Muscle of leg (tissue), 11 donors: Measurements from ENCODE around the gene NOTCH2. TPM values are rescaled to one million over a fixed set of nuclear protein-coding genes. Genes with fewer than 3 reads are reported as not detected.

Experiments
- DNase-seq: peaks from one replicate; pipeline ENCODE4 v3.0.0; 2013
- H3K27ac ChIP-seq: one replicate; pipeline ENCODE4 v1.5.1; 2013; ENCODE audit warnings: mild to moderate bottlenecking, low read length, control low read depth
- H3K27me3 ChIP-seq: one replicate; pipeline ENCODE4 v1.6.1; 2013; ENCODE audit warnings: low read length; ENCODE audit not compliant: control insufficient read depth, insufficient read depth
- H3K36me3 ChIP-seq: one replicate; pipeline ENCODE4 v1.6.1; 2013; ENCODE audit warnings: low read length; ENCODE audit not compliant: control insufficient read depth, insufficient read depth
- H3K4me1 ChIP-seq: one replicate; pipeline ENCODE4 v1.6.1; 2013; ENCODE audit warnings: low read length; ENCODE audit not compliant: control insufficient read depth, insufficient read depth
- H3K4me3 ChIP-seq: one replicate; pipeline ENCODE4 v1.5.1; 2013; ENCODE audit warnings: low read length, control low read depth
- H3K9me3 ChIP-seq: replicated peaks from 2 replicates; pipeline ENCODE4 v1.6.1; 2013; ENCODE audit warnings: low read depth, low read length; ENCODE audit not compliant: control insufficient read depth
- WGBS: methylation state at CpG from one replicate; pipeline ENCODE4 v1.1.5; 2013; ENCODE audit warnings: missing lambda C conversion rate; ENCODE audit not compliant: insufficient coverage; 5-methylcytosine and 5-hydroxymethylcytosine counted together
- polyA plus RNA-seq, 8 donors: library from polyadenylated mRNA; unstranded; fragments of 120-200 nt; gene quantifications; one replicate each; pipeline versions ENCODE4 v1.2.1 to v1.2.3, GENCODE V29; 2013; ENCODE audit warnings: inconsistent platforms in 1 of 8, low replicate concordance in 1 of 8; ENCODE audit not compliant: insufficient read length in 8 of 8, insufficient read depth in 1 of 8
- total RNA-seq: library from RNA; stranded (reverse); fragments of 120-200 nt; gene quantifications from one replicate; pipeline ENCODE4 v1.2.4, GENCODE V29; 2013

The NOTCH2 gene
- total and polyA plus RNA-seq, 9 donors: 34.9 to 79.5 (median 59.4) TPM

- Histone ChIP-seq H3K9me3 (no peaks in the 10 kb centered on the region), H3K36me3 (no peaks in the 10 kb centered on the region), H3K27me3 (peaks cover 3% of the 10 kb centered on the region), H3K4me3 (no peak overlapping the region), H3K27ac (no peak overlapping the region), H3K4me1 (no peaks in the 10 kb centered on the region)
- WGBS: 62% methylated on average over 3 of the region's 10 CpGs
- DNase-seq: no peak
Measured at GRCh38 chr1:119893827-119894700, 175.4 kb downstream of the NOTCH2 start.

DNA sequence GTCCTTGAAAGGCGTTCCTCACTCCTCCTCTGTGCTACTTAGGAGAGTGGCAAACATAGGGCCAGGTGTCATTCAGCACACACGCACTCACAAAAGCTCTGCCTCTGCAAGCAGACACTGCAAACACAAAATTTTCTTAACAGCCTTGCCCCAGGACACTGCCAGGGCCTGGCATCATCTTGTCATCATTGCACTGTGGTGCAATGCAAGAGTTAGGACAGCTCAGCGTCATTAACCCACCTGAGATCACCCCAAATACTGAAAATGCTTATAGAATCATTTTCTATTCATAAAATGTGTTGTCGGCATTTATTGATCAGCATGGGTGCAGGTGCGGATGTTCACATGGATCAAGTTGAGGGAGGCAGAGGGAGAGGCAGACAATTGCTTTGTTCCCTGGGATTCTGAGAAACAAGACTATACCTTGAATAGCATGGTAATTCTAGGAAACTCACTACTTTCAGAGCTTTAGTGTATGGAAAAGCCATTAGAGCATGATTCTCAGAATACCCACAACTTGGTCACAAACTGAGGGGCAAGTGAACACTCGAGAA is 176.1 kb downstream of the NOTCH2 start:
- Histone ChIP-seq H3K27ac (no peak overlapping the region), H3K9me3 (no peaks in the 10 kb centered on the region), H3K4me3 (no peak overlapping the region), H3K36me3 (no peaks in the 10 kb centered on the region), H3K4me1 (no peaks in the 10 kb centered on the region), H3K27me3 (peaks cover 3% of the 10 kb centered on the region)
- DNase-seq: no peak
- 77% methylated on average over 2 of the region's 6 CpGs for WGBS

GRCh38 chr1:119891386-119891785 is 178.1 kb downstream of the NOTCH2 start:
- Histone ChIP-seq H3K36me3 (no peaks in the 10 kb centered on the region), H3K27me3 (peaks cover 3% of the 10 kb centered on the region), H3K4me3 (no peak overlapping the region), H3K4me1 (no peaks in the 10 kb centered on the region), H3K9me3 (peaks cover 4% of the 10 kb centered on the region), H3K27ac (no peak overlapping the region)
- WGBS: no CpG with 5 or more reads among the region's 1 CpG
- DNase-seq: no peak

GRCh38 chr1:119888476-119888875 is 181.0 kb downstream of the NOTCH2 start:
- Histone ChIP-seq H3K4me3 (no peak overlapping the region), H3K9me3 (peaks cover 4% of the 10 kb centered on the region), H3K27ac (no peak overlapping the region), H3K27me3 (peaks cover 2% of the 10 kb centered on the region), H3K36me3 (no peaks in the 10 kb centered on the region), H3K4me1 (no peaks in the 10 kb centered on the region)
- DNase-seq: no peak

- no peaks in the 10 kb centered on the region for H3K4me1 ChIP-seq
- peaks cover 2% of the 10 kb centered on the region for H3K27me3 ChIP-seq
- no peak for DNase-seq
- H3K27ac ChIP-seq: no peak overlapping the region
- H3K36me3 ChIP-seq: no peaks in the 10 kb centered on the region
- H3K4me3 ChIP-seq: no peak overlapping the region
- H3K9me3 ChIP-seq: peaks cover 4% of the 10 kb centered on the region
Measured at GRCh38 chr1:119887427-119887826, 182.0 kb downstream of the NOTCH2 start.

- peaks cover 2% of the 10 kb centered on the region for H3K27me3 ChIP-seq
Measured at GRCh38 chr1:119885903-119886783, 183.3 kb downstream of the NOTCH2 start.

DNA sequence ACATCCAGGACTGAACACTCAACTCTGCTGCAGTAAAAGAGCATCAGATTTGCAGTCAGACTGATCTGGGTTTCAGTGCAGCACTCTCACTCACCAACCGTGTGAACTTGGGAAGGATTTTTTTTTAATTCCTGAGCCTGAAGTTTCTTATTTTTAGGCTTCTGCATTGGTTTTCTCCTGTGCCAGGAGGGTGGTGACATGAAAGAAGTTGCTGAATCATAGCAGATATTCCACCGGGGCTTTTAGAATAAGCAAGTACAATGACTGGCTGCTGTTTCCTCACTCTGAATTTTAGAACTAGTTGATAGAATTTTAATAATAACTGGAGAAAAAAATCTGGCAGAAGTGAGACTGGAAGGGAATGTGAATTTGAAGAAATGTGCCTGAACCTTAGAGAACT is 184.8 kb downstream of the NOTCH2 start:
- Histone ChIP-seq H3K4me3 (no peak overlapping the region), H3K36me3 (no peaks in the 10 kb centered on the region), H3K4me1 (no peaks in the 10 kb centered on the region), H3K27me3 (peaks cover 2% of the 10 kb centered on the region), H3K9me3 (peaks cover 4% of the 10 kb centered on the region), H3K27ac (no peak overlapping the region)
- DNase-seq: no peak
- no CpG with 5 or more reads among the region's 2 CpGs for WGBS

More at GRCh38 chr1:119885903-119886783, 183.3 kb downstream of the NOTCH2 start:
- no peaks in the 10 kb centered on the region for H3K36me3 ChIP-seq
- peaks cover 4% of the 10 kb centered on the region for H3K9me3 ChIP-seq
- 27% methylated on average over 5 of the region's 11 CpGs for WGBS
- no peaks in the 10 kb centered on the region for H3K4me1 ChIP-seq
- DNase-seq: no peak
- no peak overlapping the region for H3K27ac ChIP-seq
- no peak overlapping the region for H3K4me3 ChIP-seq

- Histone ChIP-seq H3K36me3 (no peaks in the 10 kb centered on the region), H3K4me1 (no peaks in the 10 kb centered on the region), H3K9me3 (peaks cover 4% of the 10 kb centered on the region), H3K4me3 (no peak overlapping the region), H3K27me3 (peaks cover 2% of the 10 kb centered on the region), H3K27ac (no peak overlapping the region)
- 60% methylated on average over 1 of the region's 3 CpGs for WGBS
- no peak for DNase-seq
Measured at GRCh38 chr1:119883826-119884225, 185.6 kb downstream of the NOTCH2 start.

GRCh38 chr1:119882132-119883049 is 187.1 kb downstream of the NOTCH2 start:
- H3K27ac ChIP-seq: no peak overlapping the region
- no peaks in the 10 kb centered on the region for H3K4me1 ChIP-seq
- H3K9me3 ChIP-seq: no peaks in the 10 kb centered on the region
- no peaks in the 10 kb centered on the region for H3K36me3 ChIP-seq
- DNase-seq: no peak
- WGBS: 60% methylated on average over 3 of the region's 5 CpGs
- H3K27me3 ChIP-seq: peaks cover 2% of the 10 kb centered on the region
- H3K4me3 ChIP-seq: no peak overlapping the region
